Keratinocyte (primary cell): ENCODE results near the gene API5.

Source experiments
- EZH2 ChIP-seq: IDR thresholded peaks from one replicate; pipeline ENCODE4 v1.6.1; 2012; ENCODE audit warnings: inconsistent platforms, mild to moderate bottlenecking, low read length, moderate library complexity
- TF ChIP-seq, protein P1 (sequence below), 3 experiments: IDR thresholded peaks in 1 of 3; conservative IDR thresholded peaks in 1 of 3; optimal IDR thresholded peaks in 1 of 3; 2 replicates in 2 of 3; 3 replicates in 1 of 3; pipeline versions ENCODE3 to v1.5.1; 2011; ENCODE audit warnings: low read length in 3 of 3, mild to moderate bottlenecking in 3 of 3, moderate library complexity in 2 of 3, control low read depth in 1 of 3, inconsistent platforms in 1 of 3; ENCODE audit not compliant: insufficient read depth in 2 of 3; ENCODE audit errors: extremely low read depth in 1 of 3

- TF ChIP-seq, protein P1, sequence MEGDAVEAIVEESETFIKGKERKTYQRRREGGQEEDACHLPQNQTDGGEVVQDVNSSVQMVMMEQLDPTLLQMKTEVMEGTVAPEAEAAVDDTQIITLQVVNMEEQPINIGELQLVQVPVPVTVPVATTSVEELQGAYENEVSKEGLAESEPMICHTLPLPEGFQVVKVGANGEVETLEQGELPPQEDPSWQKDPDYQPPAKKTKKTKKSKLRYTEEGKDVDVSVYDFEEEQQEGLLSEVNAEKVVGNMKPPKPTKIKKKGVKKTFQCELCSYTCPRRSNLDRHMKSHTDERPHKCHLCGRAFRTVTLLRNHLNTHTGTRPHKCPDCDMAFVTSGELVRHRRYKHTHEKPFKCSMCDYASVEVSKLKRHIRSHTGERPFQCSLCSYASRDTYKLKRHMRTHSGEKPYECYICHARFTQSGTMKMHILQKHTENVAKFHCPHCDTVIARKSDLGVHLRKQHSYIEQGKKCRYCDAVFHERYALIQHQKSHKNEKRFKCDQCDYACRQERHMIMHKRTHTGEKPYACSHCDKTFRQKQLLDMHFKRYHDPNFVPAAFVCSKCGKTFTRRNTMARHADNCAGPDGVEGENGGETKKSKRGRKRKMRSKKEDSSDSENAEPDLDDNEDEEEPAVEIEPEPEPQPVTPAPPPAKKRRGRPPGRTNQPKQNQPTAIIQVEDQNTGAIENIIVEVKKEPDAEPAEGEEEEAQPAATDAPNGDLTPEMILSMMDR (optimal IDR thresholded peaks at IDR 0.05 in 1 of 3, IDR thresholded peaks at IDR 0.05 in 1 of 3, conservative IDR thresholded peaks at IDR 0.05 in 1 of 3; ENCODE audit: extremely low read depth in 1 of 3, insufficient read depth in 2 of 3, low read length in 3 of 3), result no peak
- TF ChIP-seq EZH2, result no peak
These were observed 22.4 kb upstream of the API5 start for GRCh38 chr11:43289368-43289767.
